Ecto neural progenitor cell (in vitro differentiated cells): Measurements from ENCODE around the gene NEAT1.
A peak's percentile ranks its signal among the peaks of the same experiment; 100 is the strongest.

Source experiments
- DNase-seq: peaks from one replicate; pipeline ENCODE4 v3.0.0-alpha.2; 2018; ENCODE audit warnings: low spot score

NEAT1 gene

GRCh38 chr11:65479184-65480145, 56.9 kb downstream of the NEAT1 start:
- peak; percentile 68 for DNase-seq

- no peak for DNase-seq
Observed at GRCh38 chr11:65482306-65482850, 59.8 kb downstream of the NEAT1 start.

- DNase-seq, result no peak
Observed at GRCh38 chr11:65485920-65486219, 63.3 kb downstream of the NEAT1 start.

GRCh38 chr11:65486570-65487466, 64.2 kb downstream of the NEAT1 start:
- no peak for DNase-seq

GRCh38 chr11:65487467-65488272, 65.1 kb downstream of the NEAT1 start:
- peak; percentile 99 for DNase-seq

GRCh38 chr11:65488273-65489034, 65.9 kb downstream of the NEAT1 start:
- DNase-seq, result no peak

GRCh38 chr11:65489035-65489705, 66.6 kb downstream of the NEAT1 start:
- peak; percentile 84 for DNase-seq

- DNase-seq, result peak; percentile 70
Observed at GRCh38 chr11:65489706-65490320, 67.2 kb downstream of the NEAT1 start.

GRCh38 chr11:65491163-65491465, 68.5 kb downstream of the NEAT1 start:
- DNase-seq, result no peak

GRCh38 chr11:65491614-65492386, 69.2 kb downstream of the NEAT1 start:
- DNase-seq, result peak; percentile 76

GRCh38 chr11:65492387-65492636, 69.7 kb downstream of the NEAT1 start:
- no peak for DNase-seq

- DNase-seq, result no peak
Observed at GRCh38 chr11:65492637-65493366, 70.2 kb downstream of the NEAT1 start.

- DNase-seq, result no peak
Observed at GRCh38 chr11:65493367-65494176, 71.0 kb downstream of the NEAT1 start.
